Stimulated activated CD8-positive, alpha-beta memory T cell treated with anti-CD3 and anti-CD28 coated beads, Interleukin-4, amount 100 ng/mL, for 4 hours (primary cell): ENCODE measurements around the gene AIMP1.

Experiments used
- DNase-seq, 2 donors: peaks; one replicate each; pipeline ENCODE4 v3.0.0-alpha.2; 2020; ENCODE audit warnings: low read depth in 2 of 2, low spot score in 1 of 2

AIMP1 gene

DNA sequence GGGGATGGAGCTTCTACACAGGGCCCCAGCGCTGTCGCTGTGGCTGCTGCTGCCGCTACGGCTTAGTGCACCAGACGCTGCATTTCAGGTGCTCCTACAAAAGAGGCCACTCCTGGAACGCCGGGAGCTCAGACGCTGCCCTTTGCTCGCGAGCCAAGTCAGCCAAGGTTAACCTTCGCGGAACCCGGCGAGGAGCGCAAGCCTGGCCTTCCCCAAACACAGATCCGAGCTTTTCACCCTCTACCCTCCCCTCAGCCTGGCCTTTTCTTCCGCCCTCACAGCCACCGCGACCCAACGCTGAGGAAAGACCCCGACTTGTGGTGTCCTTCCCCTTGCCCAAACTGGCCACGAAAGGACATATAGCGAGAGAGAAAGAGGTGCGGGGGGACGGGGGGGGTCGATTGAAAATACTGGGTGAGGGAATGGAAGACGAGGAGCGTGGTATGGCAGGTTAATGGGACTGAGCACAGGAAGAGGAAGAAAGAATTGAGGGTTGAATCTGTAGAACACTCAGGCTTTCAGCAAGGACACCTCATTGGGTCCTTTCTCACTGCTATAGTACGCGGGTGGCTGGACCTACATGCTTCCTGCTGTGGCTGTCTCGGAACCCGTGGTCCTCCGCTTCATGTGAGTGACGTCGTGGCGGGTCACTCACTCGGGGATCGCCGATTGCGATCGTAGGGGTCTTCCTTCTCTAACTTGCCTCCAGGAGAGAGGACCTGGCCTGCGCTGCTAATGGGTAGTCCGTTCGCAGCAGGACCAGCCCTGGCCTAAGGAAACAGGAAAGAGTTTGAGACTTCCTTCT lies at the start of gene AIMP1, which contains the start of gene TBCK:
Gene AIMP1, plus strand, starts transcription at position 583 of the 805 bp plus-strand sequence. CDS start 8,460 bp downstream, outside the sequence.
Gene TBCK, minus strand, starts transcription at position 242 of the 805 bp plus-strand sequence. CDS start 7,249 bp downstream, outside the sequence.
- DNase-seq, result peak; percentile 74 to 79

DNA sequence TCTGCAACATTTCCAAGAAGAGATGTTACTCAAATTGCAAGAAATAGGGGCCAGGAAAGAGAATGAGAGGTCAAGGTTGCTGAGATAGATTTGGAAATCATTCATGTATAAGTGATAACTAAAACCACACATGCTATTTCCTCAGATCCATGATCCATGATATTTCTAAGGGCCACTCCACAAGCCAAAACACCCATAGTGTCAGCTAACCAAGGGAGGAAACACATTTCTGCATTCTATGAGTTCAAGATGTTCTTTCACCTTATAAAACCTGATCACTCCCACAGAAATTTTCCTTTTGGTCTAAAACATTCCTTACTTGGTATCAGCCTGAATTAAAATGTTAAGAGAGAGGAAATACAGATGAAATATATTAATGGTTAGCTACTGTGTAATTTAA lies 47.6 kb upstream of the AIMP1 start:
- no peak for DNase-seq

DNA sequence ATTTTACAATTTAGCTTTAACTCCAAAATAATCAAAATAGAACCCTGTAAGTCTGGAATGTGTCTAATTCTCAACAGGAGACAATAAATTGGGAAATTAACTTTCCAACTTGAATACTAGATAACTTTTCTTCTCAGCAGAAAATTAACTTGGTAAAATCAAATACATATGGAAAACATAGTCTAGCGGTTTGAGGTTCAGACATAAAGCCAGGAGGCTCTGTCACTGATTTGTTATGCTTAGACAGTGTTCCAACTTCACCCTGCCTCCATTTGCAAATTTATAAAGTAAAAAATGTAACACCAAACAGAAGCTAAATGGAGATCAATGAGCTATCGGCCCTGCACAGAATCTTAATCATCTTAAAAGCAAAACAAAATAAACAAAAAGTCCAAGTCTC lies 46.6 kb upstream of the AIMP1 start:
- DNase-seq, result no peak

DNA sequence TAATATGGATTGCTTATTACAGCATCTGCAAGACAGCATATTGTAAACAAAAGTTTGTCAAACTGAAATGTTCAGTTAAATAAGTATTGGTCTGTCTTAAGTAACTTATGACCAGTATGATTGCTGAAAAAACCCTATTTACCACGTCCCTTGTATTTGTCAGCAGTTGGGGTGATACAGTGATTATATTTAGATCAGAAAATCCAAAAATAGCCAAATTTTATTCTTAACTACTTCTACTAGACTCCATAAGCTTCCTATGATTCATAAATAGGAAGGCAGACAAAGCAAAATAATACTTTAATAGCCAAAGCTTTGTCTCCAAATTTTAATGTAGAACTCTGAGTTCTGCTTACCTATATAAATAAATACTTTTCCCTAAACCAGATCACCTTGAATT lies 45.6 kb upstream of the AIMP1 start:
- no peak for DNase-seq

DNA sequence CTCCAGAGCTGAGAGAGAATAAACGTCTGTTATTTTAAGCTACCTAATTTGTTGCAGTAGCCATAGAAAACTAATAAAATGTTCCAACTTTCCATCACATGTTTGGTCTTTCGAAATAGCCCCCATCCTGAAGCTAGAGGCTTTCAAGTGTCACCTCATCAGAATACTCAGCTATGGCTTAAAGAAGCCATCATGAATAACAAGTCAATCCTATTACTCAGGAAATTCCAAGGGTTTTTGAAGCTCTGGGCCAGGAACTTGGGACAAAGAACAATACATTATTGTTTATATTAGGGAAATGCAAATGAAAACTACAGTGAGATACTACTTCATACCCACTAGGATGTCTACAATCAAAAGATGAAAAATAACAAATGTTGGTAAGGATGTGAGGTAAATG lies 42.5 kb upstream of the AIMP1 start:
- DNase-seq, result no peak

DNA sequence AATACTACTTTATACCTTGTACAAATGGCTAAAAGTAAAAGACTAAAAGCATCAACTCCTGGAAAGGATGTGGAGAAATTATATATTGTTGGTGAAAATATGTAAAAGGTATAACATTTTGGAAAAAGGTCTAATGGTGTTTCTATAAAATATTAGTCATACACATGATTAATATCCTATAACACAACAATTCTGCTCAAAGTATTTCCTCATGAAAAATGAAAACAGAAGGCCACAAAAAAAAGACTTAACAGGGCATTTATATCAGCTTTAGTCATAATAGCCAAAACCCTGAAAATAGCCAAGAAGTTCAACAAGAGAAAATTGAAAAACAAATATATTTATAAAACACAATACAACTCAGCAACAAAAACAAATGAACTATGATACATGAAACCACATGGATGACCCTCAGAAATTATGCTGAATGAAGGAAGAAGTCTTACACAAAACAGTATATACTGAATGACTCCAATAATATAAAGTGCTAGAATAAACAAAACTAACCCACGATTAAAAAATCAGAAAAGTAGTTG lies 39.1 kb upstream of the AIMP1 start:
- no peak for DNase-seq

DNA sequence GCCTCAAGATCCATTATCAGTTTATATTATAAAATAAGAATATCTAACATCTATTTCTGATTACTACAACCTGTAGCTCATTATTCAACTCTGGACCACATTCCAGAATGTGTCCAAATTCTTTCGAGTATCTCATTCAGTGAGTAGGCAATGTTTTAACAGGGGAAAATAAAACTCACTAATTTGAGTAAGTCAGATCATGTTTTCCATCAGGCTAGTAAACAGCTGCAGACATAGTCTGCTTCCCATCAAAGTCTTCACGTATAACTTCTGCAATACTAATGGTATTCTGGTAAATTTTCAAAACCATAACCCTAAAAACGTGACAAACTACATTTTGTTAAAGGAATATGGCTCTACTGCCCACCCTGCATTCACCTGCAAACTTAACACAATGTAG lies 32.1 kb upstream of the AIMP1 start:
- no peak for DNase-seq

DNA sequence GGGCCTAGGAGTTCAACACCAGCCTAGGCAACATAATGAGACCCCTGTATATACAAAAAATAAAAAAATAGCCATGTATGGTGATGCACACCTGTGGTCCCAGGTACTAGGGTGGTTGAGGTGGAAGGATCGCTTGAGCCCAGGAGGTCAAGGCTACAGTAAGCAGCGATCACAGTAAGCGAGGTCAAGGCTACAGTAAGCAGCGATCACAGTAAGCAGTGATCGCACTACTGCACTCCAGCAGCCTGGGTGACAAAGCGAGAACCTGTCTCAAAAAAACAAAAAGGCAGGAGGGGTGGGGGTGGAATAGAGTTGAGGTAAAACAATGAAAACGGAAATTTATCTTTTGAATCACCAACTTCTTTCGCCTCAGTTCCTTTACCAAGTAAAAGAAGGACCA lies 29.7 kb upstream of the AIMP1 start:
- DNase-seq, result no peak

DNA sequence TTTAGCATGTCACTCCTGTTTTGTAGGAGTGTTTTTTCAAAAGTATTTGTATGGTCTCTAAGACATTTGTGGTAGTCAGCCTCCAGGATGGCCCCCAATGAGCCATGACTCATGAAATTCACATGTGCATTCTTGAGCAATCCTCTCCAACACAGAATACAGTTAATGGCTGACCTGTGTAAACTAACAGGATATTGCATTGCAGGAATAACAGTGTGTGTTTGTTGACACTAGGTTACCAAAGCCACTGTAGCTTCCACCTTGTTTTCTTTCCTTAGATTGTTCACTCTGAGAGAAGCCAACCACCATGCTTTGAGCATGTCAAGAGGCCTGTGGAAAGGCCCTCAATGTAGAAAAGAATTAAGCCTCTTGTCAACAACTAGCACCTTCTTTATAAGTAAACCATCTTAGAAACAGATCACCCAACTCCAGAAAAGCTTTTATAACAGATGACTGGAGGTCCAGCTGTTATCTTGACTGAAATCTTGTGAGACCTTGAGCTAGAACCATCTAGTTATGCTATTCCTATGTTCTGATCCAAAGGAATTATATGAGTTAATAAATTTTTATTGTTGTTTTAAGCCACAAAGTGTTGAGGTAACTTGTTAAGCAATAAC lies 28.9 kb upstream of the AIMP1 start:
- no peak for DNase-seq

DNA sequence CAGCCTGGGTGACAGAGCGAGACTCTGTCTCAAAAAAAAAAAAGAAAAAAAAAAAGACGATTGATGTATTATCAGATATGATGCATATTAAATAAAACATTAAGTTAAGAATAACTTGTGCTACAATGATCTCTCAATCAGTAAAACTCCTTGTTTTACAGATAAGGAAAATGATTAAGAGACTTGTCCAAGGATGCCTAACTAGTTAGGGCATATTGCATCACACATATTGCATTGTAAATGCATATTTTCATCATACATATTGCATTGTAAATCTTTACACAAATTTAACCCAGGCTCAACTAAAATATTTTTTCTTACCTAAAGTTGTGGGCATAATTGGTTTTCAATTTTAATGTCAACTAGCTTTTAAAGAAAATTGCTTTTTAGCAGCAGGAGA lies 26.6 kb upstream of the AIMP1 start:
- DNase-seq, result no peak

DNA sequence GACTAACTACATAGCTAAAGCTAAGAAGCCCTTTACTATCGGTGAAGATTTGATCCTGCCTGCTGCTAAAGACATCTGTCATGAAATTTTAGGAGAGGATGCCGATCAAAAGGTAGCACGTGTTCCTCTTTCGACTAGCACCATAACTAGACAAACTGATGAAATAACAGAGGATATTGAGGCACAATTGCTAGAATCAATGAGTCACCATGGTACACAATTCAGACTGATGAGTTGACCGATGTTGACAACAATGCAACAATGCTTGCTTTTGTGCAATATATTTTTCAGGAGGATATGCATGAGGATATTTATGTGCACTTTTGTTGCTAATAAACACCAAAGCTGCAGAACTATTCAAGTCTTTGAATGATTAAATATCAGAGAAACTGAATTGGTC lies 24.7 kb upstream of the AIMP1 start:
- no peak for DNase-seq

DNA sequence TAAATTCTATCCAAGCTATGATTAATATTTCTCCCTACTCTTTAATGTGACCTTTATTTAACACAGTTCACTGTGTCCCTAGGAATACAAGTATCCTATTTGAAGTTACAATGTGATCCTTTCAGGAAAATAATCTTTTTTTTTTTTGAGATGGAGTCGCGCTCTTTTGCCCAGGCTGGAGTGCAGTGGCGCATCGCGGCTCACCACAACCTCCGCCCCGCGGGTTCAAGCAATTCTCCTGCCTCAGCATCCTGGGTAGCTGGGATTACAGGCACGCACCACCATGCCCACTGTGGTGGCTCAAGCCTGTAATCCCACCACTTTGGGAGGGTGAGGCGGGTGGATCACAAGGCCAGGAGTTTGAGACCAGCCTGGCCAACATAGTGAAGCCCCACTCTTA lies 22.3 kb upstream of the AIMP1 start:
- DNase-seq, result no peak

DNA sequence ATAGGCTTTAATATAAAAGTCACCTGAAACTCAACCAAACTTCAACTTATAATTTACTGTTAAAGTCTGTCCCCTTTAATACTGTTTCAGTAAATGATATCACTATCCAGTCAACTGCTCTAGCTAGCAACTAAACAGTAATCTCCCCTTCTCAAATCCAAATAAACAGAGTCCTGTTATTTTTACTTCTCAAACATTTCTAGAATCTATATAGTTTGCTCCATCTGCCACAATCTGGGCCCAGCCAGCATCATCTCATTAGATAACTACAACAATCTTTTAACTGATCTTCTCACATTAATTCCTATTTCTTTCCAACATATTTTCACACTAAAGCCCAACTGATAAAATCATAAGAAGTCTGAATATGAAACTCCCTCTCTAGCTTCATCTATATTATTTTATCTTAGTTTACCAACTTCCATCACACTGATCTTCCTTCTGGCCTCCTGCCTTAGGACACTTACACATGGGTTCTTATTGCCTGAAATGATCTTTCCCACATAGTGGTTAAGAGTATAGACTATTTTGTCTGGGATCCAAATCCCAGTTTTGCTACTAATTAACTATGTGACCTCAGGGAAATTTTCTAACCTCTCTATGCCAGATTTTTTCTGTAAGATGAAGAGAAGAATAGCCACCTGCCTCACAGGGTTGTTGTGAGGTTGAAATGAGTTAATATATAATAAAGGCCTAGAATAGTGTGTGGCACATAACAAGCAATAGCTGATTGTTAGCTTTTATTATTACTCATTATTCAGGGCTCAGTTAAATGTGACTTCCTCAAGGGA lies 18.9 kb upstream of the AIMP1 start:
- no peak for DNase-seq

DNA sequence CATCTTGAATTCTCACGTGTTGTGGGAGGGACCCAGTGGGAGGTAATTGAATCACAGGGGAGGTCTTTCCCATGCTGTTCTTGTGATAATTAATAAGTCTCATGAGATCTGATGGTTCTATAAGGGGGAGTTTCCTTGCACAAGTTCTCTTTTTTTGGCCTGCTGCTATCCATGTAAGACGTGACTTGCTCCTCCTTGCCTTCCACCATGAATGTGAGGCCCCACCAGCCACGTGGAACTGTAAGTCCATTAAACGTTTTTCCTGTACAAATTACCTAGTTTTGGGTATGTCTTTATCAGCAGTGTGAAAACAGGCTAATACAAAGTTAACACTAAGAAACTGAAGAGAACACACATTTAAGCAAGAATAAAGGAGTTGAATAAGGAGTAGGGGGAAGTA lies 16.4 kb upstream of the AIMP1 start:
- DNase-seq, result no peak

DNA sequence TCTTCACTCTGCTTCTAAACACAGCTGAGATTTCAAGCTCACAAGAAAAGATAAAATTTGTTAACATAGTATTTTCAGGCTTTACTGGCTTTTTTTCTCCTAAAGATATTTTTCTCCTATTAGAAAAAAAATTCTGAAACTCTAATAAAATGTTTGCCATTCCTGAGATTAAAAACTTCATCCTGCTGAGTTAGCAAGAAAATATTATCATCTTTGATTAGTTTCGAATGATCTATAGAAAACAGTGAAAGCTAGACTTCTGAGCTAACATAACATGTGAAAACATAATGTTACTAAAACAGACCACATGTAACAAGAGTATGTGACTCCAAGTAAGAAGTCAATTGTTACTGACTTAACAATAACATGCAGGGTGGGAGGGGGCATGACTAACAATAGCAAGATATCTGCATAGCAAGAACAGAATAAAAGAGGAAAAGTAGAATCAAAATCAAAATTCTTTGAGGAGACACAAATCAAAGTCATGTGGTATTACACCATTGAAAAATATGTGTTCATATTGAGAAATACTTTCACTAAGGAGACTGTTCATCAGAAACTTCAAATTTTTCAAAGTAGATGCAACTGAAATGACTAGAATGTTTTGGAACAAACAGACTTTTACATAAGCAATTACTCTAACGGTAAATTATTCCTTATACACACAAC lies 14.8 kb upstream of the AIMP1 start:
- DNase-seq, result no peak

DNA sequence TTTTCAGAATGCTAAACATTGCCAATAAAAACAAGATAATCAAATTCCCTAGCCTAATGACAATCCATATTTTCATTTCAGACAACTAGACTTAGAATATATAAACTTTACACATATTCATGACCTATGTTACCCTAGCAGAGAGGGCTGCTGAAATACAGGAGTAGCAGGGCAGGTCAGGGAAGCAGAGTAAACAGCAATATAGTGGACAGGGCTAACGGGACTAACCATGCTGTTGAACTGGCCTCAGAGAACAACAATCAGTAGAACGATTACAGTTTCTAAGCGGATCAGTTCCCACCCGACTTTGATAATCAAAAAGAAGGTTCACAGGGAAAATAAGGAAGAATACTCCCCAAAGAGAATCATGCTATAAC lies 14.3 kb upstream of the AIMP1 start:
- no peak for DNase-seq

DNA sequence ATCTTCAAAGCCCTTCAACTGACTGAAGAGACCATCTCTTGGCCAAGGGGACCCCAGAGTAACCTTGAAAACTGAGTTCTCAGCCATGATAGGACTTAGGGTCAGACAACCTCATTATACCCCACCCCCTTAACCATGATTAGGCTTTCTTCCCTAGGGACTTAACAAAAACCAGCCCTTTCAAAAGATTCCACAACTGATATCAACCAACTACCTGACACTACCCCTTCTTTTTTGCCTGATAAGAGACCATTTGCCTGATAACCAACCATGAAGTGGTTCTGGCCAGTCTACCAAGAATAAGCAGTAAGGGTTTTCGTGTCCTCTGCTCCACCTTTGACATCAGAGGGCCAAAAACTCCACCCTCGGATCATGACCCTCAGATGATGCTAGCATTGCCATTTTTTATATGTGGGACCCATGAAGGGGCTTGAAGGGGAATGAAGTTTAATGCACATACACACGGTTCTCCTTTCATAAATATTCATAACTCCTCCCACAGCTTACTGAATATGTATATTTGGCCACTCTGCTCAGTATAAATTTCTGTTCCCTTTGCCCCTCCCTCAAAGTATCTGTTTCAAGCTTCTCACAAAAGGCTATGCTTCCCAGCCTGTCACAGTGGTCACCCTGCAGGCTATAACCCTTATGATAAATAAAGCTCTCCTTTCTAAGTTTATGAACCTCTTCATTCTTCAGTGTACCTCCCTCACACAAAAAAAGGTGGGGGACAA lies 12.6 kb upstream of the AIMP1 start:
- DNase-seq, result no peak

DNA sequence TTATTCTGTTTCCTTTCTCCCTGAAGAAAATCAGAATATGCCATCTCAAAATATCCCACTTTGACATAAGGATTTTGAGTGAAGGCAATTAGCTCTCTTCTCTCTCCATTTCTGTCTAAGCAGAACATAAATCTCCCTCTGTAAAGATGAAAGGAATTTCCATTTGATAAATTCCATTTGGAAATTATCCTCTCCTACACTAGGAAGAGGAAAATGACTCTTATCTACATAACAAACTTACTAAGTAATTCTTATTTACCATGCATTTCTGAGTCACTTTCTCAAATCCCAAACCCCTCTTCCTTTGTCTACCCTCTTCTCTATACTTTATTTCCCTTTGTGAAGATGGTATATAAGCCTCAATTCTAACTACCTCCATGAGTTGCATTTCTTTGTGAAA lies 11.7 kb upstream of the AIMP1 start:
- DNase-seq, result no peak

DNA sequence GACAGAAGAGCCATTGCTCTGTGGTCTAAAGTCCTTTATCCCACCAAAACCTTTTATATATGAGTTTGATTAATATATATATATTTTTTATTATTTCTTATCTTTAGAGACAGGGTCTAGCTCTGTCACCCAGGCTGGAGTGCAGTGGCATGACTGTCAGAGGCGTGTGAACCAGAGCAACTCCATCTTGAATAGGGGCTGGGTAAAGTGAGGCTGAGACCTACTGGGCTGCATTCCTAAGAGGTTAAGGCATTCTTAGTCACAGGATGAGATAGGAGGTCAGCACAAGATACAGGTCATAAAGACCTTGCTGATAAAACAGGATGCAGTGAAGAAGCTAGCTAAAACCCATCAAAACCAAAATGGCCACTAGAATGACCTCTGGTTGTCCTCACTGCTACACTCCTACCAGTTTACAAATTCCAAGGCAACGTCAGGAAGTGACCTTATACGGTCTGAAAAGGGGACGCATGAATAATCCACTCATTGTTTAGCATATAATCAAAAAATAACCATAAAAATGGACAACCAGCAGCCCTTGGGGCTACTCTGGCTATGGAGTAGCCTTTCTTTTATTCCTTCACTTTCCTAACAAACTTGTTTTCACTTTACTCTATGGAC lies 10.8 kb upstream of the AIMP1 start:
- no peak for DNase-seq

DNA sequence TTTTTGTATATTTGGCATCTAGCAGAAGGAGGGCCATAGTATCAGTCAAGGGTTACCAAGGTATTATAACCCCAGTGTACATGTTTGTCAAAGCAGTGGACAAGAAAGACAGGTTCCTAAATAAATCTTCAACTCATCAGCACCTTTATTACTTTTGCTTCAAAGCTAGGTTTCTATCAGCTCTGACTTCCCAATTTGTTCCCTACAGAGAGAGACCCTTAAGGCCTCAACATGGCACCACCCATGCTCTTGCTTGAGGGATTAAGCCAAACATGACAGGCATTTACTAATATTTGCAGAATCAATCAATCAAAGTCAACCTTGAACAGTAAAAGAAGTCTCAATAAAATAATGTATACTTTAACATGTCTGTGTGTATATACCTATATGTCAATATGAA lies 9.8 kb upstream of the AIMP1 start:
- DNase-seq, result no peak
